Stimulated activated CD4-positive, alpha-beta T cell treated with anti-CD3 and anti-CD28 coated beads, Interleukin-15, amount 100 ng/mL, for 48 hours (primary cell): ENCODE measurements around the gene JAGN1.
"Not testable (repeated sequence)": the region's sequence is repeated elsewhere in the genome, so short reads cannot be mapped to it uniquely, and the experiment has no call there.

Source experiments
- DNase-seq, 2 donors: peaks; one replicate each; pipeline ENCODE4 v3.0.0-alpha.2; 2020; ENCODE audit warnings: low read depth in 2 of 2

The JAGN1 gene

DNA sequence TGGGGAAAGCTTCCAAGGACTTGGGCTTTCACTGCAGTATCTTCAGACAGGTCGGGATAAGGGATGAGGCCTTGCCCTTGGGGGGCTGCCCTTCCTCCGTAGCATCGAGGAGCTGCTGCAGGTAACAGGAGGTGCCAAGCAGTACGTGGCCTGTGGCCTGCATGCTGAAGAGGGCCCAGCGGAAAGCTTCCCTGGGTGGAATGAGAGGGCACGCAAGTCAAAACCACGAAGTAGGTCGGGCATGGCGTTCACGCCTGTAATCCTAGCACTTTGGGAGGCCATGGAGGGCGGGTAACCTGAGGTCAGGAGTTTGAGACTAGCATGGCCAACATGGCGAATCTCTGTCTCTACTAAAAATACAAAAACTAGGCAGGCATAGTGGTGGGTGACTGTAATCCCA is 23.3 kb upstream of the JAGN1 start:
- no peak for DNase-seq

DNA sequence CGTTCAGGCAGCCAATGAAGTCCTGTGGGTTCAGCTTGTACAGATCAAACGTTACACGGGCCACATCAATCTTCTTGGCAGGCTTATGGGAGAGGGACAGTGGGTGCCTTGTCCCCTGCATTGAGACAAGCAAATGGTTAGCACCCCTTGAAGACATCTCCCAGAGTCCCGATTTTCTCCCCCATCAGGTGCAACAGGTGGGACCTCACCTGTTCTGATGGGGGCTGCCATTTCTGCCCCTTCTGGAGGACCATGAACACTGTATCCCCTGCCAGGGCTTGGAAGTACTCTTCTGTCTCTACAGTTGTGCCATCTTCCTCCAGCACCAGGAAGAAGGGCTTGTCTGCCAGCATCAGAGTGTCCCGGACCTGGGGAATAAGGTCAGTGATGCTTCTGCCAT is 20.5 kb upstream of the JAGN1 start:
- no peak for DNase-seq

DNA sequence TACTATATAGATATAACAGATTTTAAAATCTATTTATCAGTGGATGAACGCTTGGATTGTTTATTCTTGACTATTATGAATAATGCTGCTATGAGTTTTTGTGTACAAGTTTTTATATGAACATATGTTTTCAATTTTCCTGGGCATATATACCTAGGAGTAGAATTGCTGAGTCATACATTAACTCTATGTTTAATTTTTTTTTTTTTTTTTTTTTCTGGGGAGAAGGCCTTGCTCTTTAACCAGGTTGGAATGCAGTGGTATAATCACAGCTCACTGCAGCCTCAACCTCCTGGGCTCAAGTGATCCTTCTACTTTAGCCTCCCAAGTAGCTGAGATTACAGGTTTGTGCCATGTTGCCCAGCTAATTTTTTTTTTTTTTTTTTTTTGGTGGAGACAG is 19.4 kb upstream of the JAGN1 start:
- no peak for DNase-seq

DNA sequence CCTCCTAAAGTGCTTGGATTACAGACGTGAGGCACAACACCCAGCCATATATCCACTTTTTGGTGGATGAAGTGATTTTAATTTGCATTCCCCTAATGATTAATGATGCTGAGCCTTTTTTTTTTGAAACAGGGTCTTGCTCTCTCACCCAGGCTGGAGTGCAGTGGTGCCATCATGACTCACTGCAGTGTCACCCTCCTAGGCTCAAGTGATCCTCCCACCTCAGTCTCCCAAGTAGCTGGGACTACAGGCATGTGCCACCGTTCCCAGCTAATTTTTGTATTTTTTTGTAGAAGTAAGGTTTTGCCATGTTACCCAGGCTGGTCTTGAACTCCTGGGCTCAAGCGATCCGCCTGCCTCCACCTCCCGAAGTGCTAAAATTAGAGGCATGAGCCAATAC is 18.3 kb upstream of the JAGN1 start:
- DNase-seq: not testable (repeated sequence)

DNA sequence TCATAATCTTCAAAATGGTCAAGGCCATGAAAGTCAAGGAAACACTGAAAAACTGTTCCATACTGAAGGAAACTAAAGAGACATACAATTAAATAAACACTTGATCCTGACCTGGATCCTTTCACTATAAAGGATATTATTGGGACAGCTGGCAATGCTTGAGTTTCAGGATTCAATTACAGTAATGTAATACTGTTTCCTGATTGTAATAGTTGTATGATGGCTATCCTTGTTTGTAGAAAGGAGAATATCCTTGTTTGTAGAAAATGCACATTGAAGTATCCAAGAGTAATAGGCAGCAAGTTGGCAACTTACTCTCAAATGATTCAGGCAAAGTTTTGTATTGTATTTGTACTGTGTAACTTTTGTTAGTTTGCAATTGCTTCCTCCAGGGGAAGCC is 15.0 kb upstream of the JAGN1 start:
- DNase-seq: no peak

DNA sequence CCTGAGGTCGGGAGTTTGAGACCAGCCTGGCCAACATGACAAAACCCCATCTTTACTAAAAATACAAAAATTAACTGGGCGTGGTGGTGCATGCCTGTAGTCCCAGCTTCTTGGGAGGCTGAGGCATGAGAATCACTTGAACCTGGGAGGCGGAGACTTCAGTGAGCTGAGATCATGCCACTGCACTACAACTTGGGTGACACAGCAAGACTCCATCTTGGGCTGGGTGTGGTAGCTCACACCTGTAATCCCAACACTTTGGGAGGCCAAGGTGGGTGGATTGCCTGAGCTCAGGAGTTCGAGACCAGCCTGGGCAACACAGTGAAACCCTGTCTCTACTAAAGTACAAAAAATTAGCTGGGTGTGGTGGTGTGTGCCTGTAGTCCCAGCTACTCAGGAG is 14.2 kb upstream of the JAGN1 start:
- not testable (repeated sequence) for DNase-seq

DNA sequence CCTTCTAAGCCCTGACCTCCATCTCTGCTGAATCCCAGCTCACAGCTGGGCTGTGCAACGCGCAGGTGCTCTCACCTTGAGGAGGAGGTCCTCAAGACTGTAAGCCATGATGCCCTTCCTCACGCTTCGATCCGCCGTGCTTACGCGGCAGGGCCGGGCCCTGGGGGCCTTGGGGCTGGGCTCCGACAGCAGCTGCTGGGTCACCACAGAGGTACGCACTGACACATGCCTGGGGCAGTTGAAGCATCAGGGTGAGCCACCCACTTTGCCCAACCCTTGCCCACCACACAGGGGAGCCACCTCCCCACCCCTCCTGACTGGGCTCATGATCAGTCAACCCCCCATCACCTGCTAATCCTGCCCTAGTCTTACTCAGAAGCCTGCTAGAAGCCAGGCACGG is 13.4 kb upstream of the JAGN1 start:
- no peak for DNase-seq

DNA sequence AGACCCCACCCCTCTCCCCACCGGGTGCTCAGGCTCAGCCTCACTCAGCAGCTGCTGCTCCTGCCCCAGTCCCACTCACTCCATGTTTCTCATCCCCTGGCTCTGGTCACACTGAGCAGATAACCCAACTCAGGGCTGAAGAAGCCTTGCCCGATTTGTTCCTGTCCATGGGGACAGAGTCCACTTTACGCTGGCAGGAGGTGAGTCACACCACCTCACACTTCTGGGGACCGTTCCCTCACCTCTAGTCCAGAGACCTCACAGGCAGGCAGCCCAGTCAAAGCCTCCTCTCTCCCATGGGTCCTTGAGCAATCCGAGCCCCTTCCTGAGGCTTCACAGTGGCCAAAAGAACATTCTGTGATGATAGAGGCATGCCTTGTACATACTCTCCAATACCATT is 11.7 kb upstream of the JAGN1 start:
- no peak for DNase-seq

DNA sequence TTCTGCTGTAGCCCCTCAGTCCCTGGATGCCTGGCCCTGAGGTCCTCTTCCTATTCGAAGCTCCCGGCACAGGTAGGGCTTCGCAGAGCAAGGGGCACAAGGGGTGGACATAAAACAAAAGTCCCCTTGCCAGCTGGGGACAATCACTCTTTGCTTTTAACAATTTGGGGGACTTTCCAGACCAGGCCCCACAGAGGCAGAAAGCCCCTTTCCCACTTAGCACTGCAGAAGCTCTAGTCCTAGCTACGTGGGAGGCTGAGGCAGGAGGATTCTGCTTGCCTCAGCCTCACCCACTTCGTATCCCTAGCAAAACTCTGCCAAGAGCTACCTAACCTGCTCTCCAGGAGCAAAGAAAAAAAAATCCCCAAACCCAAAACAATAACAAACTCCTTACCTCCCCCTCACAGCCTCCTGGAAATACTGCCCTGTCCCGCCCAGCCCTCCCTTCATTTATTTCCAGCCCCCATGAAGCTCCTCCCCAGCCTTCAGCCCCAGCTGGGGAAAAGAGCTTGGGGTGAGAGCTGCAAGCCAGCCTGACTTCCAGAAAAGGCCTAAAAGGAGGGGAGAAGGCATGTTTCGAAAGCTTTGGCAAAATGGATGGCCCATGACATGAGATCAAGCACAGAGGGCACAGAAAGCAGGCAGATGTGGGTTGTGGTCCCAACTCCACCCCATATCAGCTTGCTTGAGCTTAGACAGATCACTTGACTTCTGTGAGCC is 10.4 kb upstream of the JAGN1 start, which contains the start of gene CIDEC:
Gene CIDEC (minus strand): TSS at position 424 of the 720 bp plus-strand sequence. CDS start 1,767 bp downstream, outside the sequence.
- DNase-seq: no peak

DNA sequence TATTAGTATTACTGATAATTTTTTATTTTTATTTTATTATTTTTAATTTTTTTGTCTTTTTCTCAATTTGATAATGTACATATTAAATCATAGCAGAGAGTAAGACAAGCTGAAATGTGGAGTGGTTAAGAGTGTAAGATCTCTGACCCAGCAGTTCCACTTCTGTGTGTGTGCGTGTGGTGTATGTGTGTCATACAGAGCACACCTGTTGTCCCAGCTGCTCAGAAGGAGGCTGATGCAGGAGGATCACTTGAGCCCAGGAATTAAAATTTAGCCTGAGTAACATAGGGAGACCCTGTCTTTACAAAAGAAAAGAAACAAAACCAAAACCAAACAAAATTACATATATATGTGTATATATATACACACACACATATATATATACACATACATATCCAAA is 9.0 kb upstream of the JAGN1 start:
- DNase-seq: no peak

DNA sequence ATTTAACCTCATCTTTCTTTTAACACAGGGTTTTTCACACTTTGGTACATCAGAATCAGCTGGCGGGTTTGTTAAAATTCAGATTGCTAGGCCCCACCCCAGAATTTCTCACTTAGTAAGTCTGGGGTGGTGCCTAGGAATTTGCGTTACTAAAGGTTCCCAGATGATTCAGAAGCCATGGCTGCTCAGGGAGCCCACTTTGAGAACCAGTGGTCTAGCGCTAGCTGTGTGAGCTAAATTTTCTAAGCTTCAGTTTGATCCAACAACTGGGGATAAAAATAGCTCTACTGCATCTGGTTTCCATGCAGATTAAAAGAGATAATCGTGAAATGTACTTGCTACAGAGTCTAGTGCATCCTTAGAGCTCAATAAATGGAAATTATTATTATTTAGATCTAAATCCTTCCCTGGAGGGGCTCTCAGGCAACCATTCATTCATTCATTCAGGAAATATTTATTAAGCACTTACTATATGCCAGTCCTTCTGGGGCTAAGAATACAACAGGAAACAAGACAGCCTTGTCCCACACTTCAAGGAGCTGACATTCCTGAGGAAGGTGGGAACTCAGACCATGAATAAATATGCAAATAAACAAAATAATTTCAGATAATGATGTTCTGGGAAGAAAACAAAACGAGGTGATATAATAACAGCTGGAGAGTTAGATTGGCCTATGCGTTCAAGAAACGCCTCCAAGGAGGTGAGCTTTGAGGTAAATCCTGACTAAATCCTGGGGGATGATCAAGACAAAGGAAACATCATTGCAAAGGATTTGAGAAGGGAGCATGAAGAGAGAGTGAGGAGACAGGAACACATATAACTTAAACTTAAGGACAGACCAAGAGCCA is 6.5 kb upstream of the JAGN1 start:
- no peak for DNase-seq

DNA sequence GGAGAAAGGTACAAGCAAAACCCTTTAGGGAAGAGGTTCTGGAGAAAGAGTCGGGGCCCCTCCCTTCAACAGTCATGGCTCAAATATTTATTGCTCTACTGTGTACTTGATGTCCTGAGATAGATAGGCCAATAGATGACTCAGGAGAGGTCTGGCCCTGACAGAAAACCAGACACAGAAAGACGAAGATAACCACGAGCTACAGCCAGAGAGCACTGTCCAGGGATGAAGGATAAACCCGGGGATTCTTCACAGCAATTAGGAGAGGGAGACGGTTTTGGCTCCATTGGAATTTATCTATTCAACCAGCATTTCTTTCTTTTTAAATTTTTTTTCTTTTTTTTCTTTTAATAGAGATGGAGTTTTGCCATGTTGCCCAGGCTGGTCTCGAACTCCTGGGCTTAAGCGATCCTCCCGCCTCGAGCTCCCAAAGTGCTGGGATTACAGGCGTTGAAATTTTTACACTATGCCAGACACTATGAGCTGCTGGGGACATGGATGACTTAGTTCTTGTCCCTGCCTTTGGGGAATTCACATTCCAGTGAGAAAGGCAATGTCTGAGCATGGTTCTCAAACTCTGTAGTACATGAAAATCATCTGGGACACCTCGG is 5.8 kb upstream of the JAGN1 start:
- DNase-seq: no peak

DNA sequence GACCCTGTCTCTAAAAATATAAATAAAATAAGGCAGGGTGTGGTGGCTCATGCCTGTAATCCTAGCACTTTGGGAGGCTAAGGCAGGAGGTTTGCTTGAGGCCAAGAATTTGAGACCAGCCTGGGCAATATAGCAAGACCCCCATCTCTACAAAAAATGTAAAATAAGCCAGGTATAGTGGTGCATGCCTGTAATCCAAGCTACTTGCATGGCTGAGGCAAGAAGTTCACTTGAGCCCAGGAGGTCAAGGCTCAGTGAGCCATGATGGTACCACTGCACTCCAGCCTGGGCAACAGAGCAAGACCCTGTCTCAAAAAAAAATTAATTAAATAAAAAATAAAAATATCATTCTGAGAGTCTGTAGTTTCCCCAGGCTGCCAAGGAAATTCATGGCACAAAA is 4.1 kb upstream of the JAGN1 start:
- no peak for DNase-seq

DNA sequence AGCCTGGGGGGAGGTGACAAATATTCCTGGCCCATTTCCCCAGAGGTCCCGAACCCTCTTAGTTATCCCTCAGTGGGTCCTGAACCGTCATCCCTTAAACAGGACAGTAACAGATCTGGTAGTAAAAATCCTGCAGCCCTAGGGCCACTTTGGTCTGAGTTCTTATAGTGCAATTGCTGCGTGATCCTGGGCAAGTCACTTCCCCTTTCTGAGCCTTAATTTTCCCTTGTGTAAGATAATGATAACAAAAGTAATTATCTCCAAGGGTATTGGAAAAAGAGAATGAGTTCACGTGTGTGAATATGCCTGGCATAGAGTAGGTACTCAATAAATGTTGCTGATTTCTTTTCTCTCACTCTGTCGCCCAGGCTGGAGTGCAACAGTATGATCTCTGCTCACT is 2.9 kb upstream of the JAGN1 start:
- no peak for DNase-seq

DNA sequence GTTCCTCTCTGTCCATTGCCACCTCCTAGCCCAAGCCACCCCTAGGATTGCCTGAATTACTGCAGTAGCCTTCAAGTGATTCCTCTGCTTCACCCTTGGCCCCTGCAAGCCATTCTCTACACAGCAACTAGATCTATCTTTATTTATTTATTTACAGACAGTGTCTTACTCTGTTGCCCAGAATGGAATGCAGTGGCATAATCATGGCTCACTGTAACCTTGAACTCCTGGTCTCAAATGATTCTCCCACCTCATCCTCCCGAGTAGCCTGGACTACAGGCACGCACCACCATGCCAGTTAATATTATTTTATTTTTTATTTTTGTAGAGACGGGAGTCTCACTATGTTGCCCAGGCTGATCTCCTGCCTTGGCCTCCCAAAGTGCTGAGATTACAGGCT is 1.9 kb upstream of the JAGN1 start:
- no peak for DNase-seq

DNA sequence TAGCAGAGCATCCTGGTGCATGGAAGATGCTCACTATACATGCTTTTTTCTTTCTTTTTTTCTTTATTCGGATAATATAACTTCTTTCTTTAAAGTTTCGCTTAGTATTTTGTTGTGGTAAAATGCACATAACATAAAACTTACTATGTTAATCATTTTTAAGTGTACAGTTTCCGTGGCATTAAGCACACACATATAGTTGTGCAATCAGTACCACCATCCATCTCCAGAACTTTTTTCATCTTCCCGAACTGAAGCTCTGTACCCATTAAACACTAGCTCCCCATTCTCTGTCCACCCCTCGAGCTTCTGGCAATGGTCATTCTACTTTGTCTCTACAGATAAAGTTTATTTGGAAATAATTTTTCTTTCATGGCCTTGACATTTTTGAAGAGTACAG is 1.0 kb upstream of the JAGN1 start:
- DNase-seq: no peak

DNA sequence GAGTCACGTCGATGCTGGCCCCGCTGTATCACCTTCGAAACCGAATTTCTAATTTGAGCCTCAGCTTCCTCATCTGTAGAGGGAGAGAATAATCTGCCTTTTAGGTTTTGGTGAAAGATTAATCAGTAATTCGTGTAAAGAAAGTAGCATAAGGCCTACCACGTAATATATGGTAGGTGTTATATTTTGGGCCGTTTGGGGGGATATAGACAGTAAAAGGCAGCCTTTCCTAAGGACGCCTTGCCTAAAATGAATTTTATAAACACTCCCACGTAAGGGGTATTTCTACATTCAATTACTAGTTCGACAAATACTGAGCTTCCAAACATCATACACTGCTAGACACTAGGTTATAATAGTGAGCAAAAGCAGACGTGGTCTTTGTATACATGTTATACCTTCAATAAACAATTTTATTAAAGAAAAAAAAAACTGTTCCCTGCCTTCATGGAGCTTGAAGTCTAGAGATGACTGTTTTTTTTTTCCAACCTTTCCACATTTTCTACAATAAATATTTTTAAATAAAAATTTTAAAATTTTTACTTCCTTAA is 737 bp downstream of the JAGN1 start:
- no peak for DNase-seq

DNA sequence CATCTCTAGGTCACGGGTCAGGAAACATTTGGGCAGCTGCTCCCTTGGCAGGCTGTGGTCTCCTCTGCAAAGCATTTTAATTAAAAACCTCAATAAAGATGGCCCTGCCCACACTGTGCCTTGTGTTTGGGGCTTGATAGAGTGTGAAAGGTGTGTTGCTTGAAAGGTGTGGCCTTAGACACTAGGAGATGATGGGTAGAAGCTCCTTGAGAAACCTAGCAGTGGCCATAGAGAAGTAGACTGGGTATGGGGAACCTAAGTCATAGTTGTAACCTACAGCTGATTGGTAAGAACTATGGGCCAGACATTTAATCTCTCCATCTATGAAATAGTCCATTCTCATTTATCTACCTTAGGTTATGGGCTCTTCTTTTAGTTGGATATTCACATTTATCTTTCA is 3.3 kb downstream of the JAGN1 start:
- no peak for DNase-seq

DNA sequence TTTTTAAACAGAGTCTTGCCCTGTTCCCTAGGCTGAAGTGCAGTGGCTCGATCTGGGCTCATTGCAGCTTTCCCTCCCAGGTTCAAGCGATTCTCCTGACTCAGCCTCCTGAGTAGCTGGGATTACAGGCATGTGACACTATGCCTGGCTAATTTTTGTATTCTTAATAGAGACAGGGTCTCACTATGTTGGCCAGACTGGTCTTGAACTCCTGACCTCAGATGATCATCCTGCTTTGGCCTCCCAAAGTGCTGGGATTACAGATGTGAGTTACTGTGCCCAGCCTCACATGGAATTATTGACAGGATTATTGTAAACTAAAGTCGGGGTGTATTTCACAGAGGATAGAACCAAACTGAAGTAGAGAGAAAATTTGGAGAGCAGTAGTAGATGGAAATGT is 5.3 kb downstream of the JAGN1 start:
- not testable (repeated sequence) for DNase-seq

DNA sequence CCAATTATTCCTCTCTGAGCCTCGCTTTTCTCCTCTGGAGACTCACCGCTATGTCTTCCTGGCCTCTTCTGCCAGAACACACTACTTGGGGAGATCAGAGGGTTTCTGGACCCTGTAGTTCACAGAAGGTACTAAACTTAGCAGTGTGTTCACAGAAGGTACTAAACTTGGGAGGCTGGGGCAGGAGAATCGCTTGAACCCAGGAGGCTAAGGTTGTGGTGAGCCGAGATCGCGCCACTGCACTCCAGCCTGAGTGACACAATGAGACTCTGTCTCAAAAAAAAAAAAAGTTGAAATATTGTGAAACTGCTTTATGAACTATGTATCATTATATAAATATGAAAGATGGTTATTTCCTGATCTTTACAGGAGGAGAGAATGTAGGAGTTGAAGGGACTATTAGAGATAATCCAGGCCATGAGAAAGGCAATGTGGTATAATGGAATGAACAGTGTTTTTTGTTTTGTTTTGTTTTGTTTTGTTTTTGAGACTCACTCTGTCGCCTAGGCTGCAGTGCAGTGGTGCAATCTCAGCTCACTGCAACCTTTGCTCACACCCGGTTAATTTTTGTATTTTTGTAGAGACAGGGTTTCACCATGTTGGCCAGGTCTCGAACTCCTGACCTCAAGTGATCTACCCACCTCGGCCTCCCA is 6.5 kb downstream of the JAGN1 start:
- DNase-seq: not testable (repeated sequence)

DNA sequence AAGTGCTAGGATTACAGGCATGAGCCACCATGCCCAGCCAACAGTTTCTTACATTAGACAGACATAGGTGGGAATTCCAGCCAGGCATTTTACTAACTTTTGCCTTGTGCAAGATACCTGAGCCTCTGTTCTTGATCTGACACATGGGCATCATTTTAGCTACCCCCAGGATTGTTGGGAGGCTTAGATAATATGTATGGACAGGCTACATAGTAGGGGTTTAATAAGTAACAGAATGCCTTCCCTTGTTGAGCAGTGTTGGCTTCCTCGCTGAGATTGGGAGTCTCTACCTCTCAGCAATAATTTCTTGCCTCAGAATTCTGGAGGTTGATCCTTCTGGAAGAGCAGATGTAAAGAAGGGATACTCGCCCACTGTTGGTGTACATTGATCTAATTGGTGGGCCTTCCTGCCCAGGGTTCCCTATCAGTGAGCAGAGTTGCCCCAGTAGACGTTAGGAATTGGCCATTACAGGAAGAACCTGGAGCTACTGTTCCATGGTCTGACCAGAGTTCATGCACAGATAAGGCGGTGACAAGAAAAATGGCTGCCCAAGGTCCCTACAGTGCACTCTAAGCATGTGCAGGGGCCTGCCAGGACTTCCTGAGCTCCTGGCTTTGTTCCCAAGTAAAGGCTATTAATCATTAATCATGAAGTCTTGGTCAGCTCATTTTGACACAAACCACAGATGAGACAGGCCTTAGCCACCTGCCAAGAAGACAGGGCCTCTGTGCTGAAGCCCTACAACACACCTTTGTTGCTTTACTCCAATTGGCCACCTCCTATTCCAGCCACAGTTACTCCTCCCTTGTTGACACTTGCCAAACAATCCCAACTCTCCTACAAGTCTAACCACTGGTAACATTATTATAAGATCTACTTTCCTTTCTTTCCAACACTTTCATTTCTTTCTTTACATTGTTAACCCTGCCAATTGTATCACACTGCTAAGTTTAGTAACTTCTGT is 7.3 kb downstream of the JAGN1 start:
- no peak for DNase-seq
